Measurements from ENCODE around the gene SCN4B.
"Not testable (repeated sequence)": the region's sequence is repeated elsewhere in the genome, so short reads cannot be mapped to it uniquely, and the experiment has no call there.

Gene SCN4B

GRCh38 chr11:118152552-118153471, at the start of gene SCN4B:
Gene SCN4B (minus strand): TSS chr11:118152823. CDS start chr11:118152673, 150 bp downstream.
- no peak for DNase-seq (ENCODE audit: low read depth in 2 of 3, low spot score in 2 of 3)

DNA sequence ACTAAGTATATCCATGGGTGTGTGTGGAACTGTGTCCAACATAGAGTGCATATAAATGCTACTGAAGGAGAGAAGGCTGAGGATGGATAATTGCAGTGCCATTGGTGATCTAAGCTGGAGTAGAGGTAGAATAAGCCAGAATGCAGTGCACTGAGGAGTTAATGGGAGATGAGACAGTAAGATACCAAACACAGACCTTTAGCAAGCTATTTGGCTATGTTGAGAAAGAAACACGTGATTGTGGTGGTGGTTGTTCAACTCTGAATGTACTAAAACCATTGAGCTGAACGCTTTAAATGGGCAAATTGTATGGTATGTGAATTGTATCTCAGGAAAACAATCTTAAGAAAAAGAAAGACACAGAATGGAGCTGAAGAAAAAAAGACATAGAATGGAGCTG, 49.3 kb upstream of the SCN4B start:
- DNase-seq (ENCODE audit: low read depth in 2 of 3, low spot score in 2 of 3), result no peak

GRCh38 chr11:118200901-118201680, 48.5 kb upstream of the SCN4B start:
- DNase-seq (ENCODE audit: low read depth in 2 of 3, low spot score in 2 of 3), result no peak

DNA sequence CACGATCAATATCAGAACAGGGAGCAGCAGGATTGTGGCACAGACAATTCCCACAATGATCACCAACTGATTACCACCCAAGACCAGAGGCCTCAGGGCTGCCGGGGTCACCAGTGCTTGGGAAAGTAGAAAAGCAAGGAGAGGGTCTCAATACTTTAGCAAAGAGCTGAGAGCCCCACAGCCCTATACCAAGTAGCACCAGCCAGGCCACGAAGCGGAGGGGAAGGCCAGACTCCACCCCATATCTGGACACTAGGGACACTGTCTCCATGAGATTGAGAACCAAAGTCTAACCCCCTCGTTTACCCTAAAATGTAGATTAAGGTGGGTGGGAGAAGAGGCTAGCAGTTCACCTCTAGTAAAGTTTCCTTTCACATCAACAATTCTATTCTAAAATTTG, 47.9 kb upstream of the SCN4B start:
- no peak for DNase-seq (ENCODE audit: low read depth in 2 of 3, low spot score in 2 of 3)

GRCh38 chr11:118199135-118199534, 46.5 kb upstream of the SCN4B start:
- DNase-seq (ENCODE audit: low read depth in 2 of 3, low spot score in 2 of 3), result no peak

DNA sequence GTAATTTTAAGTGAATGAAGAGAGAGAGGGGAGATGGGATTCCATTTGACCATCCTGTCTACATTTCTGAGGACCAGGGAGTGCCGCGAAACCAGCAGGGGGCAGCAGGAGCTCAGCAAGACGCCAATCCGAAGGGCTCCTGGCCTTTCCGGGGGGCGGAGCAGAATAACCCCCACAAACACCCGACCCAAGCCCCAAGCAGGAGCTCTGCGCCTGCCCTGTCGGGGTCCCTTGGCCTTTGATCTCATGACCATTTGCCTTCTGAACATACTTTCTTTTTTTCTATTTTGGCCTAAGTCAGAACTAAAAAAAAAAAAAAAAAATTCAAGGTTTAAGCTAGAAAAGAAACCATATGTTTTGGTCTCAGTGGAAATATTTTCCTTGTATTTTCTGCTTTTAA, 45.7 kb upstream of the SCN4B start:
- peak in 2 of 3 experiments; percentile 72 to 78 for DNase-seq (ENCODE audit: low read depth in 2 of 3, low spot score in 2 of 3)

DNA sequence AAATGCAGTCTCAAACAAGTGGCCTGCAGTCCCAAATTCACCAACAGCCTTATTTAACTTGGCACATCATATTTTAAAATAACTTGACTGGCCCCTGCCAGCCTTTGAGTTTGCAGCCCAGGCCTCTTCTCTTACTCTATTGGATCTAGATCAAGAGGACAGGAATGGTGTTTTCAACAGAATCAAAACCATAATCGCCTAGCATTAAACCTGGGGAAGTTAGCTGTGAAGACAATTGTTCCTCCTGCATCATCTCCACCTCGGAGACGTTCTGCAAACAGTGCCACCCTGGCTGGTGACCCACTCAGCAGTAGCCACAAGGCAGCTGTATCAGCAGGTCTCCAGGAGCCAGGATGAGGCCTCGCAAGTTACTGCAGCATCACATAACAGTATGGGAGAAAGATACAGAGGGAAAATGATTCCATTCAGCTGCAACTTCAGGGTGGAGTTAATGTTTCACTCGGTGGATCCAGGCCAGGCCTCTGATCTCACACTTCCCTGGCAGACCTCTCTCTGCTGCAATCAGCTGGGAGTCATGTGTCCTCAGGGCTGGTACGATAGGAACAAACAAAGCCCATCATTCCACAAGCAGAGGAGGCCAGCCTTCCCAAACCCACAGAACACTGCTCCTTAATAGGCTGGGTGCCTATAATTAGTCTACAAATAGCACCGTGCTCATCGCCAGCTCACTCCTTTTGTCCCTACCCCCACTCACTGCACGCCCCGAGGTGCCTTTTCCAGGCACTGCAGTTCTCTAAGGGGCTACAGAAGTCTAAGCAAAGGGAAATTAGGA, 42.4 kb upstream of the SCN4B start:
- no peak for DNase-seq (ENCODE audit: low read depth in 2 of 3, low spot score in 2 of 3)

DNA sequence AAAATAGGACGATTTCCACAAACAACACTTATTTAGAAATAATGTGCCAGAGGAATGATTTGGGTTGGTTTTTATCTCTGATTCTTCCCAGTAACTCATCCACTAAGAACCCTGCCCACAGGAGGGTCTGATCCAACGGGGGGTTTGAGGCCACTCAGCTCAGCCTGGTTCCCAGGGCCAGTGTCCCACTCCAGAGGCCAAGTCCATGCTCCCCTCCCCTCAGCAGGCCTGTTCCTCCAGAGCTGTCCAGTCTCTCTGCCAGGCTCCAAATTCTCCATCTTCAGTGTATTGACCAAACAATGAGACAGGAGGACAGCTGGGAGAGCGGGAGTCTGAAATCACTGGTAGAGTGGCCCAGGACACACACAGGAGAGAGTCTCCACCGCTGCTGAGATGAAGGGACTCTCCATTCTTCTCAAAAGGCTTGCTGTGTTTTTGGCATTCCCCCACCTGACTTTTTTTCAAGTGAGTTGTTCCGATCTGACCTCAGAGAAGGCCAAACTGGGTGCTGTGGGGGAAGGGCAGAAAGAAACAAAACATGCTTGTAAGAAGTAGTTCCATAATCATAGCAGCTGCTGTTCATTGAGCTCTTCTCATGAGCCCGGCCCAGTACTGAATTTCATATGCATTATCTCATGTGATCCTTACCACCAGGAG, 41.4 kb upstream of the SCN4B start:
- DNase-seq (ENCODE audit: low read depth in 2 of 3, low spot score in 2 of 3), result no peak

GRCh38 chr11:118192817-118193216, 40.2 kb upstream of the SCN4B start:
- DNase-seq (ENCODE audit: low read depth in 2 of 3, low spot score in 2 of 3), result not testable (repeated sequence)

- DNase-seq (ENCODE audit: low read depth in 2 of 3, low spot score in 2 of 3), result not testable (repeated sequence)
Measured at GRCh38 chr11:118190942-118191506, 38.4 kb upstream of the SCN4B start.

GRCh38 chr11:118186346-118187107, 33.9 kb upstream of the SCN4B start:
- no peak for DNase-seq (ENCODE audit: low read depth in 2 of 3, low spot score in 2 of 3)

DNA sequence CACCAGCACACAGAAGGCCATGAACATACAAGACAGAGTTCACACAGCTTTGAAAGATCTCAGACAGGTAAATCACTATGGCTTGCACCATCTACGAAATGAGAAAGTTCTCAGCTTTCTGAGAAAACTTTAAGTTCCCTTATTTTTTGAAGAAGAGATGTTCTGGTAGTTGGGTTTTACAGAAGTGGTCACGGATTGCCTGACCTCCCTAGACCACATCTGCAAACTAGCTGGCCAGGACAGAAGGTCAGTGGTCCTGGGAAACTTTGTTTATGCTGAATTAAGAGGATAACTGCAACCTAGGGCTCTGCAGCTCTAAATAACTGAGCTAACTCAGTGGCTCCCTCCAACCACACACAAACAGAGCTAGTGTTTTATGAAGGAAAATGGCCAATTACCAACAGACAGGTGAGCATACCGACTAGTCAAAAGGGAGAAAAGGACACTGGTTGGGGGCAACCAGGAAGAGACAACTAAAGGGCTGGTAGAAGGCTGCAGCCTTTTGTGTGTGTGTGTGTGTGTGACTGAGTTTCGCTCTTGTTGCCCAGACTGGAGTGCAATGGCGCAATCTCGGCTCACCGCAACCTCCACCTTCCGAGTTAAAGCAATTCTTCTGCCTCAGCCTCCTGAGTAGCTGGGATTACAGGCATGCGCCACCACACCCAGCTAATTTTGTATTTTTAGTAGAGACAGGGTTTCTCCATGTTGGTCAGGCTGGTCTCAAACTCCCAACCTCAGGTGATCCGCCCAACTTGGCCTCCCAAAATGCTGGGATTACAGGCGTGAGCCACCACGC, 32.4 kb upstream of the SCN4B start:
- DNase-seq (ENCODE audit: low read depth in 2 of 3, low spot score in 2 of 3), result no peak

DNA sequence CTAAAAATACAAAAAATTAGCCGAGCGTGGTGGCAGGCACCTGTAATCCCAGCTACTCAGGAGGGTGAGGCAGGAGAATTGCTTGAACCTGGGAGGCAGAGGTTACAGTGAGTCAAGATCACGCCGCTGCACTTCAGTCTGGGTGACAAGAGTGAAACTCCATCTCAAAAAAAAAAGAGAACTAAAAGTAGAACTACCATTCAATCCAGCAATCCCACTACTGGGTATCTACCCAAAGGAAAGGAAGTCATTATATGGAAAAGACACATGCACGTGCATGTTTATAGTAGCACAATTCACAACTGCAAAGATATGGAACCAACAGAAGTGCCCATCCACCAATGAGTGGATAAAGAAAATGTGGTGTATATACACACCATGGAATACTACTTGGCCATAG, 31.1 kb upstream of the SCN4B start:
- not testable (repeated sequence) for DNase-seq (ENCODE audit: low read depth in 2 of 3, low spot score in 2 of 3)

DNA sequence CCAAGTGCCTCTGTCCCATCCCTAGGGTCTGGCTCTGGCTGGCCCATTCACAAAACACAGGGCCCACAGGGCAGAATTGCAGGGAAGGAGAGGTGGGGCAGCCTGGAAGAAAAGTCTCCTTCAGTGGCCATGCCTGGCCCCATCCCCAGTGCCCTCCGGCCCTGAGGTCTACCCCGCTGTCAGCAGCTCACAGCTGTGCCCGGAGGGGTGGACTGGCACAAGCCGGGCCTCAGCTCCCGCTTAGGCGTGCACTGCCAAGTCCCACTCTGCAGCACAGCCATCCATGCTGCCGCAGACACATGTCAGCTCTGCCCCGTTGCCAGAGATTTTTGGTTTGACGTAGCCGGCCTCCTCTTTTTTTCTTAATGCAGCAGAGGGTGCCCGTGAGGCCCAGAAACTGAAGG, 27.7 kb upstream of the SCN4B start:
- DNase-seq (ENCODE audit: low read depth in 2 of 3, low spot score in 2 of 3), result no peak

GRCh38 chr11:118176778-118177134, 24.1 kb upstream of the SCN4B start:
- DNase-seq (ENCODE audit: low read depth in 2 of 3, low spot score in 2 of 3), result no peak

GRCh38 chr11:118175993-118176777, 23.6 kb upstream of the SCN4B start, which contains the start of gene SCN2B:
Gene SCN2B (minus strand): TSS chr11:118176639. CDS start chr11:118176431, 208 bp downstream.
- no peak for DNase-seq (ENCODE audit: low read depth in 2 of 3, low spot score in 2 of 3)

DNA sequence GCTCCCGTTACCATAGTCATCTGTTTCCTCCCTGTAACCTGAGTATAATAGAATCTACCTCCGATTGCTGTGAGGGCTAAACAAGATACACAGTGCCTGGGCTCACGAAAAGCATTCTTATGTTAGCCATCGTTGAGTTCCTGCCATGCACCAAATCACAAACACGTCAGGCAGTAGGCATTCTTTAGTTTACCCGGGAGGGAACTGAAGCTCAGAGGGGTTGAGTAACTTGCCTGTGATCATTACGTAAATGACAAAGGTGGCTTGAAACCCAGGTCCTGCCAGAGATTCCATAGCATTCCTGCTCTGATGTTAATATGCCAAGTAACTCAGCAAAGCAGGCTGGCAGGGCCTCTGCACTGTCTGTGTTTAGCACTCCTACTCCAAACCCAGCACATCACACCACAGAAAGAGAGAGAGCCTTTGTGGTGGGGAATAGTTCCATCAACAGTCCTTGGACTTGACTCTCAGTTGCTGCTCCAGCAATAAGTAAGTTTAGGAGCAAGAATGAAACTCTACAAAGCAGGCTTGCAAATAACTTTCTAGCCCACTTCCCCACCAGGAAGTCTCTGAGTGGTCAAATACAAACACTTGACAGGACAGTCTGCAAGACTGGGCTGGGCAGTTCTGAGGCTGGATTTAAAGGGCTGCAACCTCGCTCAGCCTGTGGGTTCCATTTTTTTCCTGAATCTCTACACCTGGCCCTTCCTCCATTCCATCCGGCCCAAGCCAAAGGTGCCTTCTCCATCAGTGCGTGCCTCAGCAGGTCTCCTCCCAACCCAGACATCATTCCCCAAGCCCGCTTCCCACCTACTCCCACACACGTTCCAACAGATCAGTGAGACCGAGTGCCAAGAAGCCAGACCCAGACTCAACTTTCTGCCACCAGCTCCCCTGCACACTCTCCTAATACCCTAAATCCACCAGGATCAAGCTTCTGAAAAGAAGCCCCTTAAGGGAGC, 22.7 kb upstream of the SCN4B start:
- DNase-seq (ENCODE audit: low read depth in 2 of 3, low spot score in 2 of 3), result no peak

Measured in activated CD8-positive, alpha-beta memory T cell treated with anti-CD3 and anti-CD28 coated beads for 48 hours (primary cell).